Stimulated activated CD4-positive, alpha-beta T cell treated with anti-CD3 and anti-CD28 coated beads, Interleukin-1b, Interleukin-23, amount 100 ng/mL, for 48 hours (primary cell): Measurements from ENCODE around the gene CSTB.

ENCODE experiments used
- DNase-seq: peaks from one replicate; pipeline ENCODE4 v3.0.0-alpha.2; 2020

CSTB gene

GRCh38 chr21:43726686-43727518 is 49.2 kb downstream of the CSTB start:
- DNase-seq, result no peak
